HG03439 (cell line): ENCODE results near the gene NGDN.

Experiments
- ATAC-seq: cut with Tn5 transposase; IDR thresholded peaks from one replicate; pipeline ENCODE4 v1.9.1; 2021; ENCODE audit warnings: mild to moderate bottlenecking, moderate library complexity; ENCODE audit not compliant: unreplicated experiment

The NGDN gene

GRCh38 chr14:23520899-23521533 is 51.5 kb downstream of the NGDN start:
- ATAC-seq: no peak

GRCh38 chr14:23521785-23522640 is 52.5 kb downstream of the NGDN start:
- ATAC-seq: no peak

- no peak for ATAC-seq
Measured at GRCh38 chr14:23522643-23523198, 53.2 kb downstream of the NGDN start.

- ATAC-seq: no peak
Measured at GRCh38 chr14:23523229-23524016, 53.9 kb downstream of the NGDN start.

- ATAC-seq: no peak
Measured at GRCh38 chr14:23524954-23525353, 55.5 kb downstream of the NGDN start.

- no peak for ATAC-seq
Measured at GRCh38 chr14:23525611-23526010, 56.1 kb downstream of the NGDN start.
